ENCODE results near the gene SRSF9. TPM values are rescaled to one million over a fixed set of nuclear protein-coding genes. Genes with fewer than 3 reads are reported as not detected.
"Not testable (repeated sequence)": the region's sequence is repeated elsewhere in the genome, so short reads cannot be mapped to it uniquely, and the experiment has no call there.

The SRSF9 gene
- total RNA-seq, 1 donor from 2014 or later = 286 TPM

GRCh38 chr12:120488057-120488640, 18.6 kb upstream of the SRSF9 start:
- Mint-ChIP-seq H3K27me3 (no peaks in the 10 kb centered on the region), H3K27ac (peak overlapping the region; percentile 65), H3K36me3 (ENCODE audit: insufficient read depth) (peaks cover 14% of the 10 kb centered on the region), H3K4me1 (ENCODE audit: low read depth) (peaks cover 9% of the 10 kb centered on the region), H3K4me3 (ENCODE audit: low read depth) (no peak overlapping the region), H3K9me3 (ENCODE audit: low read depth) (no peaks in the 10 kb centered on the region)
- no peak for TF ChIP-seq CTCF (IDR thresholded peaks at IDR 0.05; ENCODE audit: unreplicated experiment)
- DNase-seq (ENCODE audit: low spot score, unreplicated experiment) = no peak

GRCh38 chr12:120487552-120487951, 18.0 kb upstream of the SRSF9 start:
- not testable (repeated sequence) for H3K4me1 Mint-ChIP-seq (ENCODE audit: low read depth); H3K4me3 Mint-ChIP-seq (ENCODE audit: low read depth); DNase-seq (ENCODE audit: low spot score, unreplicated experiment); H3K27me3 Mint-ChIP-seq; H3K9me3 Mint-ChIP-seq (ENCODE audit: low read depth)
- H3K27ac Mint-ChIP-seq = peak overlapping the region; percentile 67
- peaks cover 14% of the 10 kb centered on the region for H3K36me3 Mint-ChIP-seq (ENCODE audit: insufficient read depth)

GRCh38 chr12:120485961-120486881, 16.7 kb upstream of the SRSF9 start:
- Mint-ChIP-seq H3K9me3 (ENCODE audit: low read depth) (no peaks in the 10 kb centered on the region), H3K27me3 (no peaks in the 10 kb centered on the region), H3K4me1 (ENCODE audit: low read depth) (peaks cover 9% of the 10 kb centered on the region), H3K36me3 (ENCODE audit: insufficient read depth) (peaks cover 13% of the 10 kb centered on the region), H3K4me3 (ENCODE audit: low read depth) (no peak overlapping the region), H3K27ac (no peak overlapping the region)
- TF ChIP-seq CTCF (IDR thresholded peaks at IDR 0.05; ENCODE audit: unreplicated experiment) = no peak
- DNase-seq (ENCODE audit: low spot score, unreplicated experiment) = no peak

GRCh38 chr12:120483621-120484020, 14.1 kb upstream of the SRSF9 start:
- H3K36me3 Mint-ChIP-seq (ENCODE audit: insufficient read depth) = peaks cover 6% of the 10 kb centered on the region
- H3K4me1 Mint-ChIP-seq (ENCODE audit: low read depth) = peaks cover 9% of the 10 kb centered on the region
- no peaks in the 10 kb centered on the region for H3K27me3 Mint-ChIP-seq
- H3K9me3 Mint-ChIP-seq (ENCODE audit: low read depth) = no peaks in the 10 kb centered on the region
- TF ChIP-seq CTCF (IDR thresholded peaks at IDR 0.05; ENCODE audit: unreplicated experiment) = no peak
- no peak overlapping the region for H3K4me3 Mint-ChIP-seq (ENCODE audit: low read depth)
- H3K27ac Mint-ChIP-seq = peak overlapping the region; percentile 33
- no peak for DNase-seq (ENCODE audit: low spot score, unreplicated experiment)

GRCh38 chr12:120481022-120481767, 11.6 kb upstream of the SRSF9 start:
- H3K4me1 Mint-ChIP-seq (ENCODE audit: low read depth) = no peaks in the 10 kb centered on the region
- no peaks in the 10 kb centered on the region for H3K9me3 Mint-ChIP-seq (ENCODE audit: low read depth)
- no peak for TF ChIP-seq CTCF (IDR thresholded peaks at IDR 0.05; ENCODE audit: unreplicated experiment)
- no peak overlapping the region for H3K4me3 Mint-ChIP-seq (ENCODE audit: low read depth)
- no peak for DNase-seq (ENCODE audit: low spot score, unreplicated experiment)
- H3K36me3 Mint-ChIP-seq (ENCODE audit: insufficient read depth) = peaks cover 2% of the 10 kb centered on the region
- H3K27me3 Mint-ChIP-seq = no peaks in the 10 kb centered on the region
- no peak overlapping the region for H3K27ac Mint-ChIP-seq
